ENCODE data around the gene AHCYL1. TPM values are rescaled to one million over a fixed set of nuclear protein-coding genes. Genes with fewer than 3 reads are reported as not detected.

AHCYL1 gene
- 54.7 and 59.2 TPM in 2 replicates for total RNA-seq

GRCh38 chr1:109984456-109985246, at the start of gene AHCYL1:
Gene AHCYL1, plus strand, starts transcription at chr1:109984765. Its CDS starts 288 bp downstream, at chr1:109985053.

GRCh38 chr1:110034451-110035235, 50.1 kb downstream of the AHCYL1 start, which contains the start of gene STRIP1:
Gene STRIP1, plus strand, starts transcription at chr1:110034624. Its CDS starts 14 bp downstream, at chr1:110034638.

GRCh38 chr1:110070671-110071242, 86.2 kb downstream of the AHCYL1 start, which contains the start of gene ALX3:
Gene ALX3, minus strand, starts transcription at chr1:110070672. Its CDS starts 60 bp downstream, at chr1:110070612.

Other genes with a start within 250 kb of the AHCYL1 start
- gene GSTM3, start 243.7 kb upstream of the AHCYL1 start, total RNA-seq, result 35.7 and 87.9 TPM in 2 replicates
- not detected in 2 replicates for gene EPS8L3, start 220.8 kb upstream of the AHCYL1 start, total RNA-seq
- gene CSF1, start 73.9 kb upstream of the AHCYL1 start, total RNA-seq, result 15.0 and 39.7 TPM in 2 replicates
- gene STRIP1, start 49.9 kb downstream of the AHCYL1 start, total RNA-seq, result 40.3 and 56.7 TPM in 2 replicates
- gene ALX3, start 85.9 kb downstream of the AHCYL1 start, total RNA-seq, result not detected in 2 replicates
- not detected in 2 replicates for gene UBL4B, start 127.7 kb downstream of the AHCYL1 start, total RNA-seq
- 0.28 and 0.96 TPM in 2 replicates for gene SLC6A17, start 165.7 kb downstream of the AHCYL1 start, total RNA-seq
- gene KCNC4, start 225.5 kb downstream of the AHCYL1 start, total RNA-seq, result 5.1 and 6.3 TPM in 2 replicates